Esophagus muscularis mucosa (tissue), 4 donors: ENCODE data around the gene TNS1. TPM values are rescaled to one million over a fixed set of nuclear protein-coding genes. Genes with fewer than 3 reads are reported as not detected.

ENCODE experiments used
- DNase-seq: peaks from one replicate; pipeline ENCODE4 v3.0.0-alpha.2; 2017; ENCODE audit errors: extremely low spot score
- H3K27ac ChIP-seq, 4 donors: fragments of 200-600 bp; sonication (generic); replicated peaks in 1 of 4; 1 replicate in 3 of 4; 2 replicates in 1 of 4; pipeline ENCODE4 v1.5.1; 2016 to 2019; ENCODE audit warnings: mild to moderate bottlenecking in 1 of 4
- H3K27me3 ChIP-seq, 4 donors: fragments of 200-600 bp; sonication (generic); one replicate each; pipeline versions ENCODE4 v1.5.1 to v1.6.0; 2016 to 2019
- H3K36me3 ChIP-seq, 4 donors: fragments of 200-600 bp; sonication (generic); one replicate each; pipeline ENCODE4 v1.5.1; 2016 to 2019
- H3K4me1 ChIP-seq, 4 donors: fragments of 200-600 bp; sonication (generic); one replicate each; pipeline ENCODE4 v1.5.1; 2016 to 2019
- H3K4me3 ChIP-seq, 4 donors: fragments of 200-600 bp; sonication (generic); 1 replicate in 2 of 4; 2 replicates in 2 of 4; pipeline ENCODE4 v1.5.1; 2016 to 2019; ENCODE audit warnings: mild to moderate bottlenecking in 4 of 4, moderate library complexity in 1 of 4
- H3K9me3 ChIP-seq, 4 donors: fragments of 200-600 bp; sonication (generic); 1 replicate in 3 of 4; 2 replicates in 1 of 4; pipeline ENCODE4 v1.5.1; 2016 to 2019
- EP300 ChIP-seq: sonication (generic); formaldehyde crosslinking; IDR thresholded peaks from one replicate; pipeline ENCODE4 v1.6.1; 2017; ENCODE audit warnings: antibody characterized with exemption
- POLR2A ChIP-seq: fragments of 450-650 bp; IDR thresholded peaks from one replicate; pipeline ENCODE4 v1.6.1; 2017; ENCODE audit warnings: antibody characterized with exemption, moderate library complexity, mild to moderate bottlenecking, low read depth
- POLR2AphosphoS5 ChIP-seq, 2 donors: sonication (generic); formaldehyde crosslinking; IDR thresholded peaks; one replicate each; pipeline ENCODE4 v1.6.1; 2017; ENCODE audit warnings: antibody characterized with exemption in 2 of 2
- WGBS: methylation state at CpG from one replicate; pipeline ENCODE4 v1.1.5; 2018; 5-methylcytosine and 5-hydroxymethylcytosine counted together
- intact Hi-C: fragments of 100-400 bp; cut with DNase I; formaldehyde crosslinking; loops from one replicate; pipeline ENCODE4 v1.15.1; 2023
- total RNA-seq, 4 donors: library from RNA; depleted of rRNA; stranded (reverse); fragments of >200 nt; gene quantifications; one replicate each; pipeline versions ENCODE4 v1.1.0 to v1.2.1, GENCODE V29; 2016
- TF ChIP-seq, protein P1 (sequence below), 3 experiments: fragments of 200-600 bp in 2 of 3; fragments of 450-650 bp in 1 of 3; sonication (generic) in 2 of 3; IDR thresholded peaks; one replicate each; pipeline ENCODE4 v1.5.1; 2017 to 2019; ENCODE audit warnings: antibody characterized with exemption in 3 of 3, mild to moderate bottlenecking in 2 of 3, moderate library complexity in 1 of 3

The TNS1 gene
- total RNA-seq, 4 donors from 2014 or later, result 1,001 to 2,170 (median 1,411) TPM

GRCh38 chr2:217875138-217875537 is 127.7 kb downstream of the TNS1 start:
- DNase-seq, result no peak
- H3K9me3 ChIP-seq, result no peaks in the 10 kb centered on the region
- H3K4me1 ChIP-seq, result peaks cover 45 to 99% (median 92%) of the 10 kb centered on the region in 4 donors
- TF ChIP-seq EP300 (no peak), POLR2AphosphoS5 (IDR thresholded peaks at IDR 0.05) (peak in 1 of 2 donors; percentile 1)
- H3K4me3 ChIP-seq, result no peak overlapping the region
- peak overlapping the region; percentile 71 to 79 (median 73) for H3K27ac ChIP-seq
- WGBS, result 82% methylated on average over 1 of the region's 1 CpG
- intact Hi-C loops, result no loop called here
- H3K36me3 ChIP-seq, result peaks cover 79 to 100% (median 99%) of the 10 kb centered on the region in 4 donors
- no peaks in the 10 kb centered on the region for H3K27me3 ChIP-seq

- peak in 1 of 2 donors; percentile 19 for TF ChIP-seq POLR2AphosphoS5 (IDR thresholded peaks at IDR 0.05)
- TF ChIP-seq POLR2A, result no peak
- Histone ChIP-seq H3K4me1 (peaks cover 30 to 99% (median 92%) of the 10 kb centered on the region in 4 donors), H3K27ac (peak overlapping the region; percentile 35 to 79 (median 72)), H3K4me3 (no peak overlapping the region), H3K9me3 (no peaks in the 10 kb centered on the region), H3K27me3 (no peaks in the 10 kb centered on the region), H3K36me3 (peaks cover 72 to 100% (median 99%) of the 10 kb centered on the region in 4 donors)
- DNase-seq, result no peak
- 81% methylated on average over 8 of the region's 8 CpGs for WGBS
- intact Hi-C loops, result no loop called here
Measured at GRCh38 chr2:217873371-217873770, 129.4 kb downstream of the TNS1 start.

GRCh38 chr2:217872319-217872718 is 130.5 kb downstream of the TNS1 start:
- no peak for DNase-seq
- H3K9me3 ChIP-seq, result no peaks in the 10 kb centered on the region
- 46% methylated on average over 2 of the region's 2 CpGs for WGBS
- H3K27ac ChIP-seq, result peak overlapping the region in 2 of 4 donors; percentile 56 to 79
- TF ChIP-seq POLR2AphosphoS5 (IDR thresholded peaks at IDR 0.05) (peak in 1 of 2 donors; percentile 22), EP300 (no peak)
- TF ChIP-seq, protein P1, sequence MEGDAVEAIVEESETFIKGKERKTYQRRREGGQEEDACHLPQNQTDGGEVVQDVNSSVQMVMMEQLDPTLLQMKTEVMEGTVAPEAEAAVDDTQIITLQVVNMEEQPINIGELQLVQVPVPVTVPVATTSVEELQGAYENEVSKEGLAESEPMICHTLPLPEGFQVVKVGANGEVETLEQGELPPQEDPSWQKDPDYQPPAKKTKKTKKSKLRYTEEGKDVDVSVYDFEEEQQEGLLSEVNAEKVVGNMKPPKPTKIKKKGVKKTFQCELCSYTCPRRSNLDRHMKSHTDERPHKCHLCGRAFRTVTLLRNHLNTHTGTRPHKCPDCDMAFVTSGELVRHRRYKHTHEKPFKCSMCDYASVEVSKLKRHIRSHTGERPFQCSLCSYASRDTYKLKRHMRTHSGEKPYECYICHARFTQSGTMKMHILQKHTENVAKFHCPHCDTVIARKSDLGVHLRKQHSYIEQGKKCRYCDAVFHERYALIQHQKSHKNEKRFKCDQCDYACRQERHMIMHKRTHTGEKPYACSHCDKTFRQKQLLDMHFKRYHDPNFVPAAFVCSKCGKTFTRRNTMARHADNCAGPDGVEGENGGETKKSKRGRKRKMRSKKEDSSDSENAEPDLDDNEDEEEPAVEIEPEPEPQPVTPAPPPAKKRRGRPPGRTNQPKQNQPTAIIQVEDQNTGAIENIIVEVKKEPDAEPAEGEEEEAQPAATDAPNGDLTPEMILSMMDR (IDR thresholded peaks at IDR 0.05), result peak in 1 of 3 experiments; percentile 40
- peaks cover 20 to 99% (median 89%) of the 10 kb centered on the region in 4 donors for H3K4me1 ChIP-seq
- no peaks in the 10 kb centered on the region for H3K27me3 ChIP-seq
- H3K4me3 ChIP-seq, result no peak overlapping the region
- intact Hi-C loops, result no loop called here
- H3K36me3 ChIP-seq, result peaks cover 72 to 100% (median 99%) of the 10 kb centered on the region in 4 donors

GRCh38 chr2:217870528-217871011 is 132.2 kb downstream of the TNS1 start:
- Histone ChIP-seq H3K27me3 (no peaks in the 10 kb centered on the region), H3K27ac (peak overlapping the region; percentile 56 to 79 (median 70)), H3K4me1 (peaks cover 27 to 99% (median 89%) of the 10 kb centered on the region in 4 donors), H3K36me3 (peaks cover 76 to 100% (median 99%) of the 10 kb centered on the region in 4 donors), H3K9me3 (no peaks in the 10 kb centered on the region), H3K4me3 (no peak overlapping the region)
- DNase-seq, result no peak
- intact Hi-C loops, result no loop called here
- no peak for TF ChIP-seq POLR2A
- TF ChIP-seq POLR2AphosphoS5 (IDR thresholded peaks at IDR 0.05), result peak in 1 of 2 donors; percentile 25
- WGBS, result 68% methylated on average over 13 of the region's 13 CpGs

DNA sequence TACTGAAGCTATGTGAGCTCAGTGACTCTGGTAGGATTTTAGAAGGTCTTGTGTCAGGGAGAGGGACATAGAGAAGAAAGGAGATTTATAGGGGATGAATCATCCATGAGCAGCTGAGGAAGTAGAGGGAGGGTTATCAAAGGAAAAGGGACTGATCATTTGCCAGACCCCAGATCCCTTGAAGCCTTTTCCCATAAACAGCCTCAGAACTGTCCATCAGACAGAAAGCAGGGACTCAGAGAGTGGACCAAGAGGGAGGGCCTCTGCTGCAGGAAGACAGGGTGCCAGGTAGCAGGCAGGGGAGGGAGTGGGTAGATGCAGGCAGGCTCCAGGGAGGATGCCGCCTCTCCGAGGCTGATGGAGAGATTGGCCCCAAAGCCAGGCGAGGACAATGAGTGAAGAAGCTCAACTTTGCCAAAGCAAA is 133.9 kb downstream of the TNS1 start:
- H3K4me3 ChIP-seq, result no peak overlapping the region
- TF ChIP-seq POLR2A (no peak), POLR2AphosphoS5 (IDR thresholded peaks at IDR 0.05) (peak; percentile 4 to 54), EP300 (peak; percentile 19)
- TF ChIP-seq, protein P1 (IDR thresholded peaks at IDR 0.05), result no peak
- H3K27ac ChIP-seq, result peak overlapping the region; percentile 56 to 79 (median 70)
- no peaks in the 10 kb centered on the region for H3K9me3 ChIP-seq
- DNase-seq, result no peak
- H3K27me3 ChIP-seq, result no peaks in the 10 kb centered on the region
- H3K36me3 ChIP-seq, result peaks cover 79 to 100% (median 99%) of the 10 kb centered on the region in 4 donors
- H3K4me1 ChIP-seq, result peaks cover 37 to 99% (median 93%) of the 10 kb centered on the region in 4 donors
- intact Hi-C loops, result no loop called here
- 49% methylated on average over 3 of the region's 3 CpGs for WGBS

DNA sequence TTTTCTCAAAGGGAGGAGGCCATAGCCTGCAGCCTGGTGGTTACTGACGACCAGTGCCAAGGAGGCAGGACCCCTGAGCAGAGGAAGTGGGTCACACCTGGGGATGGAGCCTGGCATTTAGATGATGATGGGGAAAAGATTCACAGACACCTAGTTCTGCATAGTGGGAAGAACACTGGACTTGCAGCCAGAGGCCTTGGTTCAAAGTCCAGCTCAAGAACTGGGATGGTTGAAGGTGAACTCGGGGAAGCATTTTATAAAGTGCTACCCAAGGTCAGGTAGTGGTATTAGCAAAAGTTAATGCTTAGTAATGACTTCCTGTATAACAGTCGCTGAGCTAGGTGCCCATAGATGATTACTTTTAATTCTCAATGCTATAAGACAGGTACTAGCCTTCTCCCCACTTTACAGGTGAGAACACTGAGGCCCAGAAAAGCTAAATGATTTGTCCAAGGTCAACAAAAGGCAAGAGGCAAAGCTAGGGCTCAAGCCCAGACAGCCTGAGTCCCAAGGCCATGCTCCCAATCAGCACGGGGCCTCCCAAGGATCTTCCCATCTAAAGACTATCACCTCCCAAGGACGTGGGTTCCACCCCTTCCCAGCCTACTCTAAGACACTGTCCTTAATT is 134.4 kb downstream of the TNS1 start:
- no peak overlapping the region for H3K4me3 ChIP-seq
- WGBS, result 69% methylated on average over 4 of the region's 5 CpGs
- H3K27me3 ChIP-seq, result no peaks in the 10 kb centered on the region
- DNase-seq, result no peak
- peak overlapping the region; percentile 56 to 79 (median 70) for H3K27ac ChIP-seq
- H3K4me1 ChIP-seq, result peaks cover 41 to 100% (median 93%) of the 10 kb centered on the region in 4 donors
- TF ChIP-seq, protein P1 (IDR thresholded peaks at IDR 0.05), result no peak
- TF ChIP-seq POLR2AphosphoS5 (IDR thresholded peaks at IDR 0.05) (no peak), POLR2A (no peak), EP300 (no peak)
- no peaks in the 10 kb centered on the region for H3K9me3 ChIP-seq
- H3K36me3 ChIP-seq, result peaks cover 80 to 100% (median 99%) of the 10 kb centered on the region in 4 donors
- intact Hi-C loops, result no loop called here
